Measurements from ENCODE around the gene PLD2.
"Not testable (repeated sequence)": the region's sequence is repeated elsewhere in the genome, so short reads cannot be mapped to it uniquely, and the experiment has no call there.

The PLD2 gene

GRCh38 chr17:4859816-4860625 is 53.1 kb downstream of the PLD2 start:
- DNase-seq, result no peak

- DNase-seq, result no peak
These were observed 53.7 kb downstream of the PLD2 start for GRCh38 chr17:4860651-4861050.

- DNase-seq, result no peak
These were observed 54.1 kb downstream of the PLD2 start for GRCh38 chr17:4861052-4861451.

GRCh38 chr17:4862720-4863119 is 55.8 kb downstream of the PLD2 start:
- no peak for DNase-seq

- no peak for DNase-seq
These were observed 56.4 kb downstream of the PLD2 start for GRCh38 chr17:4863321-4863720.

GRCh38 chr17:4867535-4867934 is 60.6 kb downstream of the PLD2 start:
- DNase-seq, result not testable (repeated sequence)

GRCh38 chr17:4869058-4869998 is 62.4 kb downstream of the PLD2 start:
- DNase-seq, result not testable (repeated sequence)

GRCh38 chr17:4870855-4871254 is 63.9 kb downstream of the PLD2 start:
- DNase-seq, result no peak

GRCh38 chr17:4872786-4873185 is 65.8 kb downstream of the PLD2 start:
- DNase-seq, result no peak
